ENCODE measurements around the gene TSPAN10. TPM values are rescaled to one million over a fixed set of nuclear protein-coding genes. Genes with fewer than 3 reads are reported as not detected.

TSPAN10 gene
- total and polyA plus RNA-seq, 9 of the 15 experiments (the other 6 are each of a cell fraction or from before 2014, with no cell fraction given) = 0.05 to 0.31 (median 0.13) TPM; not detected in 1

- TF ChIP-seq MXD1 (CRISPR knock-in tag; IDR thresholded peaks at IDR 0.05; ENCODE audit: borderline replicate concordance, poor library complexity, severe bottlenecking) (no peak), CTCFL (IDR thresholded peaks at IDR 0.05; ENCODE audit: borderline replicate concordance, insufficient read depth, low read depth, low read length, poor library complexity, severe bottlenecking) (peak; percentile 40), ZNF197 (CRISPR knock-in tag; IDR thresholded peaks at IDR 0.05; ENCODE audit: low read depth) (no peak), ZKSCAN8 (CRISPR knock-in tag; IDR thresholded peaks at IDR 0.05) (no peak), SRSF3 (IDR thresholded peaks at IDR 0.05; ENCODE audit: insufficient read depth, low read length) (no peak), MTA1 (IDR thresholded peaks at IDR 0.05; ENCODE audit: borderline replicate concordance) (0 out of 2 replicates have a peak, but pooled peaks have one; percentile 43), EP400 (IDR thresholded peaks at IDR 0.05) (peak; percentile 82), ASH1L (IDR thresholded peaks at IDR 0.05; ENCODE audit: borderline replicate concordance, low read depth, partially characterized antibody) (peak; percentile 98), FOXJ3 (CRISPR knock-in tag; IDR thresholded peaks at IDR 0.05) (no peak), ZBTB43 (CRISPR knock-in tag; IDR thresholded peaks at IDR 0.05) (no peak), NRF1 (conservative IDR thresholded peaks at IDR 0.05 in 1 of 2, IDR thresholded peaks at IDR 0.05 in 1 of 2) (peak; percentile 97 to 98), SMARCA4 (IDR thresholded peaks at IDR 0.05) (no peak), NUFIP1 (IDR thresholded peaks at IDR 0.05; ENCODE audit: partially characterized antibody) (no peak), WHSC1 (IDR thresholded peaks at IDR 0.05; ENCODE audit: low read length) (no peak), KDM4B (IDR thresholded peaks at IDR 0.05; ENCODE audit: borderline replicate concordance in 2 of 2, low read depth in 1 of 2) (0 out of 4 replicates have a peak, but pooled peaks of 1 of the 2 experiments have one; percentile 37), PRMT5 (CRISPR knock-in tag; IDR thresholded peaks at IDR 0.05) (no peak), SOX6 (IDR thresholded peaks at IDR 0.05) (peak; percentile 74; the same call in 1 of the 2 replicates), NFYB (IDR thresholded peaks at IDR 0.05; ENCODE audit: extremely low read depth, insufficient read length) (peak; percentile 94), SMARCE1 (IDR thresholded peaks at IDR 0.05) (no peak), NONO (IDR thresholded peaks at IDR 0.05; ENCODE audit: low read depth in 2 of 2, low read length in 1 of 2) (peak in 1 of 2 experiments; percentile 61; a peak in 1 of 4 replicates), RBFOX2 (IDR thresholded peaks at IDR 0.05; ENCODE audit: low read depth, low read length) (peak; percentile 86), CEBPB (tag; IDR thresholded peaks at IDR 0.05) (no peak), ATF7 (IDR thresholded peaks at IDR 0.05) (peak; percentile 89), E2F3 (CRISPR knock-in tag; IDR thresholded peaks at IDR 0.05) (no peak), FUS (optimal IDR thresholded peaks at IDR 0.05; ENCODE audit: low read depth, low read length) (no peak)
These were observed 46.8 kb downstream of the TSPAN10 start, which contains the start of the genes ARL16 and HGS (continued) for GRCh38 chr17:81683584-81684441.
